Esophagus (tissue), 2 donors: ENCODE data around the gene RNF169. TPM values are rescaled to one million over a fixed set of nuclear protein-coding genes. Genes with fewer than 3 reads are reported as not detected.

ENCODE experiments used
- H3K27ac ChIP-seq, 2 donors: one replicate each; pipeline ENCODE4 v1.5.1; 2013; ENCODE audit warnings: low read depth in 2 of 2, mild to moderate bottlenecking in 2 of 2, inconsistent platforms in 1 of 2, low read length in 1 of 2, moderate library complexity in 1 of 2
- H3K27me3 ChIP-seq, 2 donors: one replicate each; pipeline ENCODE4 v1.6.1; 2013; ENCODE audit warnings: low read length in 2 of 2, control low read depth in 1 of 2, mild to moderate bottlenecking in 1 of 2; ENCODE audit not compliant: insufficient read depth in 2 of 2, control insufficient read depth in 1 of 2
- H3K36me3 ChIP-seq, 2 donors: one replicate each; pipeline ENCODE4 v1.6.1; 2013; ENCODE audit warnings: low read length in 1 of 2; ENCODE audit not compliant: control insufficient read depth in 2 of 2, insufficient read depth in 2 of 2
- H3K4me1 ChIP-seq, 2 donors: one replicate each; pipeline ENCODE4 v1.6.1; 2013; ENCODE audit warnings: low read length in 1 of 2; ENCODE audit not compliant: control insufficient read depth in 2 of 2, insufficient read depth in 2 of 2
- H3K4me3 ChIP-seq, 2 donors: one replicate each; pipeline ENCODE4 v1.5.1; 2013; ENCODE audit warnings: low read length in 2 of 2, mild to moderate bottlenecking in 2 of 2, low read depth in 1 of 2, moderate library complexity in 1 of 2
- H3K9me3 ChIP-seq, 2 donors: one replicate each; pipeline ENCODE4 v1.6.1; 2013; ENCODE audit warnings: mild to moderate bottlenecking in 2 of 2, low read depth in 1 of 2, low read length in 1 of 2, moderate library complexity in 1 of 2; ENCODE audit not compliant: control insufficient read depth in 2 of 2, insufficient read depth in 1 of 2
- WGBS, 2 donors: extraction: QIAGEN DNeasy Blood & Tissue Kit; methylation state at CpG; one replicate each; pipeline ENCODE4 v1.1.7; 2013; 5-methylcytosine and 5-hydroxymethylcytosine counted together
- polyA plus RNA-seq, 2 donors: library from polyadenylated mRNA; stranded (reverse); fragments of 200-250 nt; gene quantifications; one replicate each; pipeline ENCODE4 v1.2.3, GENCODE V29; 2013
- donor health status: healthy with polysubstance abuse.
- donor health status: Bipolar disorder and iron deficiency.

The RNF169 gene
- polyA plus RNA-seq, 2 donors = 4.8 to 9.2 TPM

DNA sequence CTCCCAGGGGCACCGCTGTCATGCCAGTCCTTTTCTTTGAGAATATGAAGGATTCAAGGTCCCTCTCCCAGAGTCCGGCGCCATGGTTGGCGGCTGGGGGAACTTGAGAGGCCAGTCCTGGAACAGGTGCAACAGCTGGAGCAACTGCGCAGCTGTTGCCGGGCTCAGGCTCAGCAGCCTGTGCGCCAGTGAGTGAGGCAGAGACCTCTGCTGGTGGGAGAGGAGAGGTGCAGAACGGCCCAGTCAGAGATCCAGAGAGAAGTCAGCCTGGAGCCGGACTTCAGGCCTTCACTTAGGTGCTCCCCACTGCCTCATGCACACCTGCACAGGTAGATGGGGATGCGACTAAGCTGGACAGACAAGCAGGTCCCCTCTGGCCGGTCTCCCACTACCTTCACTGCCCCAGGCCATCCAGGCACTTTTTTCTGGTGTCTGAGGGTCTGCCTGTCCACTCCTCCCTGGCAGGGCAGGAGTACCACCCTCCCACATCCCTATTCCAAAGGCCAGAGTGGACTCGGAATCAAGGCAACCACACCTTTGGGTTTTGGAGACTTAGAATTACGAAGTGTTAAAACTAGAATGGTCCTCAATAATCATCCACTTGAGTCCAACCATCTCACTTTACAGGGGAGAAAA lies 22.0 kb upstream of the RNF169 start:
- Histone ChIP-seq H3K36me3 (no peaks in the 10 kb centered on the region), H3K27ac (no peak overlapping the region), H3K4me3 (no peak overlapping the region), H3K27me3 (peaks cover 0 to 9% of the 10 kb centered on the region in 2 donors), H3K4me1 (peaks cover 0 to 4% of the 10 kb centered on the region in 2 donors), H3K9me3 (no peaks in the 10 kb centered on the region)
- 12 to 15% methylated on average over 13 of the region's 13 CpGs for WGBS, 2 donors

DNA sequence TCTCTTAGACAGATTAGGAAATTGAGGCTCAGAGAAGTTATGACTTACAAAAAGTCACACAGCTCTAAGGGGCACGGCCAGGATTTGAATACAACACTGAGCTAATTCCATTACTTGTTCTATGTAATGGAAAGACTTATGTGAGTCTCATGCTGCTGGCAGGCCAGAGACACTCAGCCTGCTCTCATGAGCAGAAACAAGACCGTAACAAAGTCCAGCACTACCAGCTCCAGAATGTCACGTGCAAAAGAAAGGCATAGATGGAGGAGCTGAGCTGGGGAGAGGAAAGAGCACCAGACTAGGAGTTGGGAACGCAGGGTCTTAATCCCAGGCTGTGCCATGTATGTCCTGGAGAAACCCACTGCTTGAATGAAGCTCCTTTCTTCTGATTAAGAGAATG lies 19.3 kb upstream of the RNF169 start:
- Histone ChIP-seq H3K27ac (no peak overlapping the region), H3K4me3 (no peak overlapping the region), H3K27me3 (peaks cover 0 to 13% of the 10 kb centered on the region in 2 donors), H3K4me1 (peaks cover 0 to 4% of the 10 kb centered on the region in 2 donors), H3K9me3 (no peaks in the 10 kb centered on the region), H3K36me3 (no peaks in the 10 kb centered on the region)
- 76 to 84% methylated on average over 4 of the region's 4 CpGs for WGBS, 2 donors

DNA sequence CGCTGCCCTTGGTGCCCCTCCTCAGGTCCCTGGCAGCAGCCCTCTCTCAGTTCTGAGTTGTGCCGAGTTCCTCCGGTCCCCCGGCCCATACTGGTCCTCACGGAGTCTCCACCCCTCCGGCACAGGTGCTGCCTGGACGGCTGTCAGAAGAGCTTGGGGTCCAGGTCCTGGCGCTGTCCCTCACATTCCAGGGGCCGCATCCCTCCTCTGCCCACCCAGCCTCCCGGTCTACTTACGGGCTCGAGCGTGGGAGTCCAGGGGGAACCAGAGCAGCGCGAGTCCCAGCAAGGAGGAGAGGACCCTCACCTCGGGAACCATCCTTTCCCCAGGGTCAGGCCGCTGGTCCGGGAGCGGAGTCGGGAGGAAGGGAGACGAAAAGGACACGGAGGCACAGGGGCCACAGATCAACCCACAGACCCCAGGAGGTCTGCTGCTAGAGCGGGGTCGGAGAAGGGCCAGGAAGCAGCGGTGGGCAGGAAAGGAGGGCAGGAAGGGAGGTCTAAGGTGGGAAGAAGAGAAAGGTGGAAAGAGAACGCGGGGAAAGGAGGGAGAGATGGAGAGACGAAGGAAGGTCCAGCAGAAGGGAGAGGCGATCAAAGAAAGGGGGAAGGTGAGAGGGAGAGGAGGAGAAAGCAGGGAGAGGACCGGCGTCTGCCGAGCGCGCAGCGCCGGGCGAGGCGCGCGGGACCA lies 17.9 kb upstream of the RNF169 start:
- Histone ChIP-seq H3K4me1 (peaks cover 0 to 4% of the 10 kb centered on the region in 2 donors), H3K9me3 (no peaks in the 10 kb centered on the region), H3K27me3 (peaks cover 0 to 13% of the 10 kb centered on the region in 2 donors), H3K36me3 (no peaks in the 10 kb centered on the region), H3K4me3 (peak overlapping the region in 1 of 2 donors; percentile 42), H3K27ac (no peak overlapping the region)
- WGBS, 2 donors = 7 to 9% methylated on average over 29 to 40 of the region's 40 CpGs

DNA sequence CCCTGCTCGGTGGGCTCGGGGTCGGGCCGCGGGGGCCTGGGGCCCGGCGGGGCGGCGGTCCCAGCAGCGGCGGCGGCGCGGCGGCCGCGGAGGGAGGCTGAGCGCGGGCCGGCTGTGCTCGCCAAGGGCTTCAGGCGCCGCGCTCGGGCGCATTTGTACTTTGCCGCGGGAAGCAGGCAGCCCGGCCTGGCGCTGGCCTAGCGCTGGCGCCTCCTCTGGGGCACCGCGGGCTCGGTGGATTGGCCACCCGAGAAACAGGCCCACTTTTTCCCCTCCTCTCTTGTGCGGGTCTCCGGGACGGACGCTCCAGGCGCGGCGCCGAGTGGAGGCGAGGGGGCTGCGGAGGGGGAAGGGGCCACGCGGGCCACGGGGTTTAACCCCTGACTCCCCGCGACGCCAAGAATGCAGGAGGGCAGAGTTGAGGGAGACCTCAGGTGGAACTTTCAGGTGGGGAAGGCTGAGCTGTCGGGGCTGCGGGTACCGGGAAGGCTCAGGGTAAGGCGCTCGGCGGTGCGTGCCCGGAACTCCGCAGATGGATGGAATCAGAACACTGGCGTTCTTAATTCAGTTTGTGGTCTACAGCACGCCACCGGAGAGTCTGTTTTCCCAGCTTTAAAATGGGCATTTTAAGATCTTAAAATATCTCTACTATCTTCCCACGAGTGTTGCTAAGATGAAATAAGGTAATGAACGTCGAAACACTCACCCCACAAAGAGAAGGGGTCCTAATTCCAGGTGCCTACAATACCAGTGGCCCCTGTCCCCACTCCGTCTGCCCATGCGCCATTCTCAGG lies 17.2 kb upstream of the RNF169 start, which contains the start of gene CHRDL2:
Gene CHRDL2, minus strand, starts transcription at position 126 of the 794 bp plus-strand sequence. CDS start 538 bp downstream, outside the sequence.
- Histone ChIP-seq H3K9me3 (no peaks in the 10 kb centered on the region), H3K36me3 (no peaks in the 10 kb centered on the region), H3K27ac (no peak within 1 kb of the TSS), H3K27me3 (peaks cover 0 to 13% of the 10 kb centered on the region in 2 donors), H3K4me1 (peaks cover 0 to 4% of the 10 kb centered on the region in 2 donors), H3K4me3 (peak within 1 kb of the TSS; percentile 4 to 42)
- 13 to 17% methylated on average over 42 to 69 of the region's 69 CpGs for WGBS, 2 donors

DNA sequence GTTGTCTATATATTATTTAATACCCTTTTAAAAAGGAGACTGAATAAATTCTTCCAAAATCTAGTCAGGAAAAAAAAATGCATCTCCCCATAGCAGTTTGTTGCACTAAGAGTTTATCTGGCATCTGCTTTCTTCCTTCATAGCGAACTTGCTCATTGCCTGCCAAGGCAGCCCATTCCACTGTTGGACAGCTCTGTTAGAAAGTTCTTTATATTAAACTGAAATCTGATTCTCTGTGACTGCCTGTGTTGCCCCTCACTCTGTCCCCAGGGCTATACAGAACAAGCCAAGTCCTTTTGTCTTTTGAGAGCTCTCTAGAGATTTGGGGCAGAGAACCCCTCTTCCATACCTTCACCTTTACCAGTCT lies 14.1 kb upstream of the RNF169 start:
- no peaks in the 10 kb centered on the region for H3K36me3 ChIP-seq
- H3K4me1 ChIP-seq = peaks cover 0 to 4% of the 10 kb centered on the region in 2 donors
- no peaks in the 10 kb centered on the region for H3K9me3 ChIP-seq
- H3K27me3 ChIP-seq = peaks cover 0 to 13% of the 10 kb centered on the region in 2 donors
- no peak overlapping the region for H3K27ac ChIP-seq
- H3K4me3 ChIP-seq = no peak overlapping the region
- WGBS, 2 donors = 62 to 73% methylated on average over 1 of the region's 1 CpG

DNA sequence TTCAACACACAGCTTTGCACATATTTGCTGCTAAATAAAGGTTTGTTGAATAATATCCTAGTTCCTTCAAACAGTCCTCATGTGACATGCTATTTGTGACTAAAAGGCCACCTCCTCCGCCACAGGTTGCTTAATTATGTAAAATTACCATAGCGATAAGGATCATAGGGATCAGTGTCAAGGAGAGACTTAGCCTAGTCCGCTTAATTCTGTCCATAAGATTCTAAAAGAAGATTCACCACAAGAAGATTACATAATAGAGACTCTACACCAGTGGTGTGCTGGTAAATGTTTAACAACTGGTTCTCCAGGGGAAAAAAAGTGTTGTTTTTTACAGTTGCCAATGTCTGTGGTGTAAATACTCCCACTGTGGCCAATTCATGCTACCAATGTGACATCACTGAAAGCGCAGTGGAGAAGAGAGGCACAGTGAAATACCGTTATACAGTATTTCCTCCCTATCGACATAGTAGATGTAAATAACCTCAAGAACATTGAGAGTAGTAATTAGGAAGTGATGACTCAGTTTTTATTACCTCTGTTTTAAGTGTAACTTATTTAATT lies 13.2 kb upstream of the RNF169 start:
- Histone ChIP-seq H3K27me3 (peaks cover 0 to 8% of the 10 kb centered on the region in 2 donors), H3K4me1 (peaks cover 0 to 4% of the 10 kb centered on the region in 2 donors), H3K4me3 (no peak overlapping the region), H3K27ac (no peak overlapping the region), H3K9me3 (no peaks in the 10 kb centered on the region), H3K36me3 (no peaks in the 10 kb centered on the region)
- 86 to 87% methylated on average over 6 of the region's 6 CpGs for WGBS, 2 donors

DNA sequence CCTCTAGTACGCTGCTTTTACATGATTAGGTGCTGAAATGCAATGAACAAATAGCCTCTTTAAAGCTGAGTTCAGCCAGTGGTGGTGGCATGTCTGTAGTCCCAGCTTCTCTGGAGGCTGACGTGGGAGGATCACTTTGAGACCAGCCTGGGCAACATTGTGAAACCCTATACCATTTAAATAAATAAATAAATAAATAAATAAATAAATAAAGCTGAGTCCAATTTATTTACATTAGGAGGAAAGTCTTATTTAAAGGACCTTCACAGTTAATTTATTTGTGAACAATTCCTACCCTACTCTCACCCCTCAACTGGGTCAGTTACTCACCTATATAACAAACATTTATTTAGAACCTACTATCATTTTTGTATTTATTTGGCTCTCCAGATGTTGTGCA lies 12.6 kb upstream of the RNF169 start:
- 89 to 94% methylated on average over 2 of the region's 2 CpGs for WGBS, 2 donors
- Histone ChIP-seq H3K4me1 (peaks cover 0 to 4% of the 10 kb centered on the region in 2 donors), H3K4me3 (no peak overlapping the region), H3K9me3 (no peaks in the 10 kb centered on the region), H3K27me3 (peaks cover 0 to 6% of the 10 kb centered on the region in 2 donors), H3K27ac (no peak overlapping the region), H3K36me3 (no peaks in the 10 kb centered on the region)

DNA sequence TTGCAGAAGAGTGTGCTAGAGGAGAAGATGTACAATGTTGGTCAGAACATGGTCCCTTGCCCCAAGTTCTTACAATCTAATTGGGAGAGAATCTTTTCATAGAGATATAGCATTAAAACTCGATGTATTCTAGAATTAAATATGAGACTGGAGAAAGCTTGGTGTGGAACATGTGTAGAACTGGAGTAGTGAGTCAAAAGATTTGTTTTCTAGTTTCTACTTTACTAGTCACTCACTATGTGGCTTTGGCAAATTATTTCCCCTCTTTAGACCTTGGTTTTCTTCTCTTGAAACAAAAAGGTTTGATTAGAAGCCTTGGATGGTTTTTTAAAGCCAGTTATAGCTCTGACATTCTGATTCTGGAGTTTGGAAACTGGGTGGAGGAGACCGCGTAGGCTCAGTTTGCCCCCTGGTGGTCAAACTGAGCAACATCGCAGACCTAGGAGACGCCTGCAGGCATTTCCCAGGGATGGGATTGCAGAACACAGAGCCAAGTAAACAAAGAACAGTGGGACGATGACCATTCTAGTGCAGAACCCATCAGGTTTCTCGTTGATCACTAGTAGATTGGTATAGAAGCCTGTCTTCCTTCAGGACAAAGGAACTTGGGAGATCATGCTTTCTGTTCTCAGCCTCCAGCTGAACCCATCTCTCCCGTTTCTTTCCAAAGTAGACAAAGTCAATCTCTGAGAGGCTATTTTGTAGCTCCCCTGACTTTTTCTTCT lies 8.9 kb upstream of the RNF169 start:
- Histone ChIP-seq H3K9me3 (no peaks in the 10 kb centered on the region), H3K27ac (no peak overlapping the region), H3K36me3 (no peaks in the 10 kb centered on the region), H3K27me3 (no peaks in the 10 kb centered on the region), H3K4me1 (no peaks in the 10 kb centered on the region), H3K4me3 (no peak overlapping the region)
- WGBS, 2 donors = 20 to 21% methylated on average over 8 of the region's 8 CpGs

DNA sequence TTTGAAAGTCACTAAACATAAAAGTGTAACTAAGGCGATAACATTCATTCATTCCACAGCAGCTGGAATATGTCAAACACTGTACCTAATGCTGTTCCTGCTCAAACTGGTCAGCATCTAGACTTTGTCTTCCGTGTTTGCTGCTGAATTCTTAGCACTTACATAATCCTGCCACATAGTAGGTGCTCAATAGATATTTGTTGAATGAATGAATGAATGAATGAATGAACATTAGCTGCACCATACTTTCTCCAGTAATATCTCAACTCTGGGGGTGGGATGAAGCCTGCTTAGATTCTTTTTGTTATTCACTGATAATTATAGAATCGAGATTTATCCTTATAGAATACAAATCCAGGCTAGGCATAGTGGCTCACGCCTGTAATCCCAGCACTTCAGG lies 6.6 kb upstream of the RNF169 start:
- Histone ChIP-seq H3K27ac (no peak overlapping the region), H3K27me3 (no peaks in the 10 kb centered on the region), H3K4me3 (no peak overlapping the region), H3K4me1 (no peaks in the 10 kb centered on the region), H3K36me3 (no peaks in the 10 kb centered on the region), H3K9me3 (no peaks in the 10 kb centered on the region)
- WGBS, 2 donors = 76 to 85% methylated on average over 4 of the region's 4 CpGs
